HepG2 (cell line): ENCODE data around the gene METTL26. TPM values are rescaled to one million over a fixed set of nuclear protein-coding genes. Genes with fewer than 3 reads are reported as not detected.
A peak's percentile ranks its signal among the peaks of the same experiment; 100 is the strongest.

ENCODE experiments used
- ATAC-seq: fragments of 200-7000 bp; cut with Tn5 transposase; 3 replicates; pipeline ENCODE4 v1.9.1; 2020; ENCODE audit warnings: mild to moderate bottlenecking, moderate library complexity
- BruUV-seq: library from RNA; stranded (reverse); fragments of 400-500 nt; replicated peaks from 2 replicates; lab custom pipeline; 2021; lab: Mats Ljungman, UMichigan
- CTCF ChIA-PET: fragments of 300-600 bp; formaldehyde crosslinking; extraction: SDS; loops from one replicate; lab custom pipeline; 2021; ENCODE audit warnings: low total read pairs, inconsistent platforms, low intra/inter-chr PET ratio; lab: Yijun Ruan, JAX
- POLR2A ChIA-PET: fragments of 350-600 bp; sonication (Branson Sonifier 250); formaldehyde crosslinking; loops from one replicate; lab custom pipeline; 2020; ENCODE audit warnings: antibody characterized with exemption, inconsistent platforms; lab: Yijun Ruan, JAX
- DNase-seq: peaks from one replicate; pipeline ENCODE4 v3.0.0-alpha.2; 2015; ENCODE audit warnings: low spot score
- FAIRE-seq: peaks from 3 replicates; lab custom pipeline; 2011; peaks lifted over from hg19 to GRCh38; lab: Jason Lieb, UNC
- H2AFZ ChIP-seq: one replicate; pipeline ENCODE4 v1.6.1; 2011; ENCODE audit warnings: low read length, inconsistent platforms
- H3K27ac ChIP-seq: fragments of 300-600 bp; 3 replicates; pipeline ENCODE4 v1.8.0; 2011; ENCODE audit warnings: mixed run types, mild to moderate bottlenecking, mixed read lengths, low read length, inconsistent platforms; ENCODE audit not compliant: insufficient read depth; ENCODE audit errors: extremely low read length
- H3K27me3 ChIP-seq, 2 experiments: fragments of 200-600 bp in 1 of 2; 2 replicates in 1 of 2; 3 replicates in 1 of 2; pipeline versions ENCODE4 v1.6.0 to v1.8.0; 2011; ENCODE audit warnings: low read length in 2 of 2, mild to moderate bottlenecking in 2 of 2, moderate library complexity in 2 of 2, inconsistent platforms in 1 of 2; ENCODE audit not compliant: insufficient read depth in 2 of 2, control insufficient read depth in 1 of 2
- H3K36me3 ChIP-seq, 2 experiments: fragments of 200-600 bp in 1 of 2; replicated peaks in 1 of 2; 2 replicates in 1 of 2; 3 replicates in 1 of 2; pipeline versions ENCODE4 v1.5.1 to v1.8.0; 2011; ENCODE audit warnings: low read length in 2 of 2, inconsistent platforms in 1 of 2; ENCODE audit not compliant: insufficient read depth in 2 of 2, control insufficient read depth in 1 of 2
- H3K4me1 ChIP-seq: 2 replicates; pipeline ENCODE4 v1.5.1; 2012; ENCODE audit warnings: low read length, inconsistent platforms; ENCODE audit not compliant: insufficient read depth
- H3K4me2 ChIP-seq: 2 replicates; pipeline ENCODE4 v1.6.0; 2011; ENCODE audit warnings: low read depth, low read length, inconsistent platforms
- H3K4me3 ChIP-seq, 3 experiments: fragments of 200-600 bp in 1 of 3; sonication (generic), shearing (Covaris generic) in 1 of 3; replicated peaks in 1 of 3; 2 replicates each; pipeline ENCODE4 v1.5.1; 2011 to 2016; ENCODE audit warnings: low read length in 3 of 3, inconsistent platforms in 2 of 3, low read depth in 2 of 3, mild to moderate bottlenecking in 2 of 3, control low read depth in 1 of 3, mixed read lengths in 1 of 3; ENCODE audit not compliant: insufficient read depth in 1 of 3
- H3K79me2 ChIP-seq: one replicate; pipeline ENCODE4 v1.6.1; 2011; ENCODE audit warnings: low read length, inconsistent platforms; ENCODE audit not compliant: insufficient read depth
- H3K9ac ChIP-seq: 2 replicates; pipeline ENCODE4 v1.6.0; 2011; ENCODE audit warnings: mild to moderate bottlenecking, low read depth, low read length, inconsistent platforms; ENCODE audit not compliant: insufficient read depth
- H3K9me3 ChIP-seq: 2 replicates; pipeline ENCODE4 v1.5.1; 2012; ENCODE audit warnings: mild to moderate bottlenecking, low read length
- H4K20me1 ChIP-seq: 2 replicates; pipeline ENCODE4 v1.6.0; 2011; ENCODE audit warnings: inconsistent platforms, mild to moderate bottlenecking, low read length, moderate library complexity; ENCODE audit not compliant: insufficient read depth
- MAFF ChIP-seq: IDR thresholded peaks from 2 replicates; pipeline ENCODE4 v1.6.1; 2011; ENCODE audit warnings: low read depth, low read length, improper control_type of control experiment
- SALL1 ChIP-seq: sonication (generic); formaldehyde crosslinking; IDR thresholded peaks from 2 replicates; pipeline ENCODE4 v1.8.0; 2022; ENCODE audit warnings: mild to moderate bottlenecking, missing genetic modification reagents
- SMAD3 ChIP-seq: sonication (generic); formaldehyde crosslinking; IDR thresholded peaks from 2 replicates; pipeline ENCODE4 v1.4.0; 2020; ENCODE audit warnings: missing genetic modification reagents
- SRSF1 ChIP-seq: fragments of 200-400 bp; formaldehyde crosslinking; optimal IDR thresholded peaks from 2 replicates; pipeline ENCODE3; 2017; ENCODE audit warnings: mild to moderate bottlenecking, low read depth, low read length, moderate library complexity
- TGIF2 ChIP-seq: IDR thresholded peaks from 2 replicates; pipeline ENCODE4 v1.6.1; 2016; ENCODE audit warnings: control low read depth, missing compliant biosample characterization
- THAP11 ChIP-seq: IDR thresholded peaks from 2 replicates; pipeline ENCODE4 v1.6.1; 2016; ENCODE audit warnings: missing biosample characterization, missing genetic modification reagents
- ZNF335 ChIP-seq: sonication (generic); formaldehyde crosslinking; IDR thresholded peaks from 2 replicates; pipeline ENCODE4 v1.4.0; 2020; ENCODE audit warnings: missing genetic modification reagents
- ZNF777 ChIP-seq: sonication (generic); formaldehyde crosslinking; IDR thresholded peaks from 2 replicates; pipeline ENCODE4 v1.4.0; 2020; ENCODE audit warnings: missing genetic modification reagents
- ZSCAN31 ChIP-seq: sonication (generic); formaldehyde crosslinking; IDR thresholded peaks from 2 replicates; pipeline ENCODE4 v1.5.0; 2020; ENCODE audit warnings: low read depth, mild to moderate bottlenecking, missing genetic modification reagents
- ZSCAN9 ChIP-seq: IDR thresholded peaks from 2 replicates; pipeline ENCODE4 v1.6.1; 2016; ENCODE audit warnings: borderline replicate concordance
- WGBS: methylation state at CpG from one replicate; pipeline ENCODE4 v1.1.6; 2017; ENCODE audit warnings: low lambda C conversion rate; 5-methylcytosine and 5-hydroxymethylcytosine counted together
- in situ Hi-C: cut with HindIII; loops from 2 replicates; pipeline ENCODE4 v1.10.0; 2017; ENCODE audit warnings: low pct_unique_long_range_greater_than_20kb; ENCODE audit not compliant: extremely low pct_ligation_motif_present
- intact Hi-C: fragments of 100-400 bp; cut with micrococcal nuclease; formaldehyde crosslinking; loops from one replicate; pipeline ENCODE4 v1.10.0; 2022; ENCODE audit not compliant: unreplicated experiment
- polyA plus RNA-seq, 8 experiments: library from polyadenylated mRNA; depleted of rRNA in 3 of 8; stranded (reverse) in 7 of 8; unstranded in 1 of 8; fragments of >200 nt; fragmentation: Illumina TruSeq in 4 of 8; extraction: Trizol in 4 of 8; gene quantifications; 2 replicates each; pipeline versions ENCODE4 v1.2.1 to v1.2.3, GENCODE V29; 2011 to 2016; ENCODE audit warnings: low read depth in 4 of 8, missing spikeins in 1 of 8, mixed read lengths in 1 of 8; ENCODE audit not compliant: insufficient read depth in 1 of 8
- total RNA-seq, 5 experiments: library from RNA; depleted of rRNA; stranded (reverse); fragments of >200 nt; fragmentation: Illumina TruSeq; extraction: Trizol; gene quantifications; 2 replicates each; pipeline ENCODE4 v1.2.3, GENCODE V29; 2016; ENCODE audit warnings: low read depth in 1 of 5
- TF ChIP-seq, protein P1 (sequence below): sonication (generic); formaldehyde crosslinking; IDR thresholded peaks from 2 replicates; pipeline ENCODE4 v1.4.0; 2020; ENCODE audit warnings: missing genetic modification reagents
- TF ChIP-seq, protein P2 (sequence below): IDR thresholded peaks from 2 replicates; pipeline ENCODE4 v1.6.1; 2016; ENCODE audit warnings: low read depth, borderline replicate concordance
- TF ChIP-seq, protein P3 (sequence below): sonication (generic); formaldehyde crosslinking; IDR thresholded peaks from 2 replicates; pipeline ENCODE4 v1.8.1; 2023; ENCODE audit warnings: mild to moderate bottlenecking, missing genetic modification reagents
- TF ChIP-seq, protein P4 (sequence below): sonication (generic); formaldehyde crosslinking; IDR thresholded peaks from 2 replicates; pipeline ENCODE4 v1.8.1; 2023; ENCODE audit warnings: mild to moderate bottlenecking, inconsistent platforms, moderate library complexity, missing genetic modification reagents, borderline replicate concordance
- TF ChIP-seq, protein P5 (sequence below): IDR thresholded peaks from 2 replicates; pipeline ENCODE4 v1.6.1; 2016; ENCODE audit warnings: control low read depth

METTL26 gene
- total and polyA plus RNA-seq, 2 of the 13 experiments (the other 11 are each of a cell fraction or from before 2014, with no cell fraction given) = 65.5 to 70.1 TPM

DNA sequence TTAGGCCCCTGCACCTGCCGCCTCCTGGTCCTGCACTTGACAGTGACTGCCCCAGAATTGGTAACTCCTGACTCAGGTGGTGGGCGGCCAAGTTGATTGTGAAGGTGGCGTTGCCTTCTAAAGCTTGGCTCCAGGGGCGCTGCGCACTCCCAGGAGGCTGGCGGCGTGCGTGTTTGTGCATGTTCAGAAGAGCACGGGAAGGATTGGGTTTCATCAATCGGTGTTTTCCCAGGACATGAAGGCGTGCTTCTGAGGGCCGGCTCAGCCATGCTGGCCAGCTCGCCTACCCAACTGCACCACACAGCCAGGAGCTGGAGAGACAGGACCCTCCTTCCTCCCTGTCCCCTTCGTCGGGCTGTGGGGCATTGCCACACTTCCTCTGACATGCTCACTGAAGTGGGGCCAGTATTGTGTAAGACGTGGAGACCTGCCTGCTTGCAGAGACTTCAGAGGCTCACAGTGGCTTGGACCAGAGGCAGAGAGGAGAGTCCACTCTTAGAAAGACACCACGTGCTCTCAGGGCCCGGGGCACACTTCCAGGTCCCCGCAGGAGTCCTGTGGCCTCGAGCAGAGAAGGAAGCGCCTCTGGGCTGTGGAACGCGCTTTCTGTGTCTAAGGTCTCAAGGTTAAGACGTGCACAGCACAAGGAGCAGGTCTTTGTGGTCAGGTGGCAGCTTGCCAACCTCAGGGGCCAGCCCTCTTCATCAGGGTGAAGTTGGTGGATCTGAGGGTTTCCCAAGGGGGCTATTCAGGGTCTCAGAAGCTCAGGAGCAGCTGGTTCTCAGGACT, 43.4 kb downstream of the METTL26 start:
- Histone ChIP-seq H3K4me2 (0 out of 2 replicates have a peak overlapping the region, but pooled peaks have one; percentile 4), H3K9me3 (no peaks in the 10 kb centered on the region), H3K27ac (peak overlapping the region; percentile 43), H2AFZ (no peak overlapping the region), H3K79me2 (peaks cover 53% of the 10 kb centered on the region), H3K9ac (no peak overlapping the region), H3K36me3 (peaks cover 4 to 7% of the 10 kb centered on the region in 2 experiments; a peak in 1 of 5 replicates), H3K4me1 (peaks cover 40% of the 10 kb centered on the region), H4K20me1 (peaks cover 14% of the 10 kb centered on the region; the same call in 1 of the 2 replicates), H3K27me3 (no peaks in the 10 kb centered on the region; a peak in 1 of 5 replicates), H3K4me3 (peak overlapping the region in 1 of 3 experiments; percentile 20; a peak in 1 of 6 replicates)
- ATAC-seq (no peak), FAIRE-seq (no peak), DNase-seq (peak; percentile 51)
- intact Hi-C loops = no loop called here
- 93% methylated on average over 13 of the region's 24 CpGs for WGBS
- BruUV-seq = no TSS peak
- ChIA-PET POLR2A (interaction anchor here (0.5 to 1.3 kb wide), 2 partner anchors 11 to 34 kb away, joined by 3 read pairs; no protein-coding TSS in a partner anchor), CTCF (no interaction called here)
- in situ Hi-C loops = no loop called here
- no peak for TF ChIP-seq ZSCAN31 (CRISPR knock-in tag)
- no peak for TF ChIP-seq ZNF777 (CRISPR knock-in tag)
- TF ChIP-seq TGIF2 (CRISPR knock-in tag) = peak; percentile 66; the same call in 1 of the 2 replicates
- TF ChIP-seq THAP11 (CRISPR knock-in tag) = peak; percentile 66
- TF ChIP-seq, protein P1, sequence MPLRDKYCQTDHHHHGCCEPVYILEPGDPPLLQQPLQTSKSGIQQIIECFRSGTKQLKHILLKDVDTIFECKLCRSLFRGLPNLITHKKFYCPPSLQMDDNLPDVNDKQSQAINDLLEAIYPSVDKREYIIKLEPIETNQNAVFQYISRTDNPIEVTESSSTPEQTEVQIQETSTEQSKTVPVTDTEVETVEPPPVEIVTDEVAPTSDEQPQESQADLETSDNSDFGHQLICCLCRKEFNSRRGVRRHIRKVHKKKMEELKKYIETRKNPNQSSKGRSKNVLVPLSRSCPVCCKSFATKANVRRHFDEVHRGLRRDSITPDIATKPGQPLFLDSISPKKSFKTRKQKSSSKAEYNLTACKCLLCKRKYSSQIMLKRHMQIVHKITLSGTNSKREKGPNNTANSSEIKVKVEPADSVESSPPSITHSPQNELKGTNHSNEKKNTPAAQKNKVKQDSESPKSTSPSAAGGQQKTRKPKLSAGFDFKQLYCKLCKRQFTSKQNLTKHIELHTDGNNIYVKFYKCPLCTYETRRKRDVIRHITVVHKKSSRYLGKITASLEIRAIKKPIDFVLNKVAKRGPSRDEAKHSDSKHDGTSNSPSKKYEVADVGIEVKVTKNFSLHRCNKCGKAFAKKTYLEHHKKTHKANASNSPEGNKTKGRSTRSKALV = no peak
- TF ChIP-seq, protein P2, sequence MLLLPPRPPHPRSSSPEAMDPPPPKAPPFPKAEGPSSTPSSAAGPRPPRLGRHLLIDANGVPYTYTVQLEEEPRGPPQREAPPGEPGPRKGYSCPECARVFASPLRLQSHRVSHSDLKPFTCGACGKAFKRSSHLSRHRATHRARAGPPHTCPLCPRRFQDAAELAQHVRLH (CRISPR knock-in tag) = peak; percentile 75; the same call in 1 of the 2 replicates
- TF ChIP-seq, protein P3, sequence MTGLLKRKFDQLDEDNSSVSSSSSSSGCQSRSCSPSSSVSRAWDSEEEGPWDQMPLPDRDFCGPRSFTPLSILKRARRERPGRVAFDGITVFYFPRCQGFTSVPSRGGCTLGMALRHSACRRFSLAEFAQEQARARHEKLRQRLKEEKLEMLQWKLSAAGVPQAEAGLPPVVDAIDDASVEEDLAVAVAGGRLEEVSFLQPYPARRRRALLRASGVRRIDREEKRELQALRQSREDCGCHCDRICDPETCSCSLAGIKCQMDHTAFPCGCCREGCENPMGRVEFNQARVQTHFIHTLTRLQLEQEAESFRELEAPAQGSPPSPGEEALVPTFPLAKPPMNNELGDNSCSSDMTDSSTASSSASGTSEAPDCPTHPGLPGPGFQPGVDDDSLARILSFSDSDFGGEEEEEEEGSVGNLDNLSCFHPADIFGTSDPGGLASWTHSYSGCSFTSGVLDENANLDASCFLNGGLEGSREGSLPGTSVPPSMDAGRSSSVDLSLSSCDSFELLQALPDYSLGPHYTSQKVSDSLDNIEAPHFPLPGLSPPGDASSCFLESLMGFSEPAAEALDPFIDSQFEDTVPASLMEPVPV (CRISPR knock-in tag) = 0 out of 2 replicates have a peak, but pooled peaks have one; percentile 31
- TF ChIP-seq, protein P4, sequence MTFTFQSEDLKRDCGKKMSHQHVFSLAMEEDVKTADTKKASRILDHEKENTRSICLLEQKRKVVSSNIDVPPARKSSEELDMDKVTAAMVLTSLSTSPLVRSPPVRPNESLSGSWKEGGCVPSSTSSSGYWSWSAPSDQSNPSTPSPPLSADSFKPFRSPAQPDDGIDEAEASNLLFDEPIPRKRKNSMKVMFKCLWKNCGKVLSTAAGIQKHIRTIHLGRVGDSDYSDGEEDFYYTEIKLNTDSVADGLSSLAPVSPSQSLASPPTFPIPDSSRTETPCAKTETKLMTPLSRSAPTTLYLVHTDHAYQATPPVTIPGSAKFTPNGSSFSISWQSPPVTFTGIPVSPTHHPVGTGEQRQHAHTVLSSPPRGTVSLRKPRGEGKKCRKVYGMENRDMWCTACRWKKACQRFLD (CRISPR knock-in tag) = no peak
- TF ChIP-seq ZNF335 (CRISPR knock-in tag) = 0 out of 2 replicates have a peak, but pooled peaks have one; percentile 38
- TF ChIP-seq, protein P5, sequence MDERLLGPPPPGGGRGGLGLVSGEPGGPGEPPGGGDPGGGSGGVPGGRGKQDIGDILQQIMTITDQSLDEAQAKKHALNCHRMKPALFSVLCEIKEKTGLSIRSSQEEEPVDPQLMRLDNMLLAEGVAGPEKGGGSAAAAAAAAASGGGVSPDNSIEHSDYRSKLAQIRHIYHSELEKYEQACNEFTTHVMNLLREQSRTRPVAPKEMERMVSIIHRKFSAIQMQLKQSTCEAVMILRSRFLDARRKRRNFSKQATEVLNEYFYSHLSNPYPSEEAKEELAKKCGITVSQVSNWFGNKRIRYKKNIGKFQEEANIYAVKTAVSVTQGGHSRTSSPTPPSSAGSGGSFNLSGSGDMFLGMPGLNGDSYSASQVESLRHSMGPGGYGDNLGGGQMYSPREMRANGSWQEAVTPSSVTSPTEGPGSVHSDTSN = no peak
- peak; percentile 57 for TF ChIP-seq SALL1 (CRISPR knock-in tag)
- TF ChIP-seq SRSF1 = no peak
- no peak for TF ChIP-seq MAFF
- no peak for TF ChIP-seq SMAD3 (CRISPR knock-in tag)
- TF ChIP-seq ZSCAN9 (CRISPR knock-in tag) = peak; percentile 67; the same call in 1 of the 2 replicates
